Ishikawa (cell line): ENCODE measurements around the gene C2CD4C.
A peak's percentile ranks its signal among the peaks of the same experiment; 100 is the strongest.

Source experiments
- CEBPB ChIP-seq: IDR thresholded peaks from 2 replicates; pipeline ENCODE4 v1.6.1; 2012
- CREB1 ChIP-seq: IDR thresholded peaks from 2 replicates; pipeline ENCODE4 v1.6.1; 2012; ENCODE audit warnings: low read depth
- EGR1 ChIP-seq: IDR thresholded peaks from 2 replicates; pipeline ENCODE4 v1.6.1; 2012
- EP300 ChIP-seq: IDR thresholded peaks from 2 replicates; pipeline ENCODE4 v1.6.1; 2012; ENCODE audit warnings: borderline replicate concordance
- FOXM1 ChIP-seq: IDR thresholded peaks from 2 replicates; pipeline ENCODE4 v1.6.1; 2012; ENCODE audit warnings: low read depth, borderline replicate concordance
- MAX ChIP-seq: IDR thresholded peaks from 2 replicates; pipeline ENCODE4 v1.6.1; 2012
- NFIC ChIP-seq: IDR thresholded peaks from 2 replicates; pipeline ENCODE4 v1.6.1; 2012
- RAD21 ChIP-seq: IDR thresholded peaks from 2 replicates; pipeline ENCODE4 v1.6.1; 2012; ENCODE audit warnings: low read depth
- REST ChIP-seq: IDR thresholded peaks from 2 replicates; pipeline ENCODE4 v1.6.1; 2012; ENCODE audit warnings: low read depth, mild to moderate bottlenecking
- TAF1 ChIP-seq: IDR thresholded peaks from 2 replicates; pipeline ENCODE4 v1.6.1; 2012; ENCODE audit warnings: low read depth, mild to moderate bottlenecking
- TCF12 ChIP-seq: IDR thresholded peaks from 2 replicates; pipeline ENCODE4 v1.6.1; 2012; ENCODE audit warnings: low read depth
- TEAD4 ChIP-seq: IDR thresholded peaks from 2 replicates; pipeline ENCODE4 v1.6.1; 2012
- USF1 ChIP-seq: IDR thresholded peaks from 2 replicates; pipeline ENCODE4 v1.6.1; 2012
- YY1 ChIP-seq: IDR thresholded peaks from 2 replicates; pipeline ENCODE4 v1.6.1; 2012; ENCODE audit warnings: low read depth
- ZBTB7A ChIP-seq: IDR thresholded peaks from 2 replicates; pipeline ENCODE4 v1.6.1; 2012; ENCODE audit warnings: low read depth

Gene C2CD4C

GRCh38 chr19:384799-385169, 24.2 kb downstream of the C2CD4C start:
- TF ChIP-seq CEBPB (no peak), RAD21 (no peak), USF1 (no peak), CREB1 (no peak), MAX (no peak), TEAD4 (no peak), REST (no peak), TAF1 (no peak), EGR1 (no peak), NFIC (no peak), EP300 (no peak), FOXM1 (no peak), YY1 (no peak), ZBTB7A (no peak)

GRCh38 chr19:383922-384798, 24.8 kb downstream of the C2CD4C start:
- TF ChIP-seq FOXM1 (no peak), YY1 (no peak), TAF1 (no peak), CREB1 (no peak), RAD21 (peak; percentile 53)

- TF ChIP-seq NFIC, result no peak
- no peak for TF ChIP-seq TAF1
- no peak for TF ChIP-seq EGR1
- TF ChIP-seq MAX, result no peak
- no peak for TF ChIP-seq TCF12
- TF ChIP-seq ZBTB7A, result no peak
These were observed 25.9 kb downstream of the C2CD4C start for GRCh38 chr19:383040-383439.

- TF ChIP-seq RAD21 (no peak), FOXM1 (no peak), TEAD4 (no peak), YY1 (no peak), EP300 (no peak), TCF12 (no peak), EGR1 (no peak), TAF1 (no peak), CREB1 (no peak)
These were observed 29.2 kb downstream of the C2CD4C start for GRCh38 chr19:379796-380195.

GRCh38 chr19:378706-379105, 30.2 kb downstream of the C2CD4C start:
- no peak for TF ChIP-seq FOXM1
- no peak for TF ChIP-seq CREB1
- no peak for TF ChIP-seq TCF12
- no peak for TF ChIP-seq TAF1
- TF ChIP-seq EGR1, result no peak
- TF ChIP-seq REST, result no peak
- TF ChIP-seq TEAD4, result no peak
- no peak for TF ChIP-seq ZBTB7A
- no peak for TF ChIP-seq USF1
- no peak for TF ChIP-seq YY1
- no peak for TF ChIP-seq MAX
- TF ChIP-seq RAD21, result no peak
- no peak for TF ChIP-seq EP300
